PC-9 (cell line): ENCODE data around the gene ADAMTSL1. TPM values are rescaled to one million over a fixed set of nuclear protein-coding genes. Genes with fewer than 3 reads are reported as not detected.

Experiments used
- BruUV-seq: library from RNA; stranded (reverse); fragments of 400-500 nt; replicated peaks from 2 replicates; lab custom pipeline; 2021; lab: Mats Ljungman, UMichigan
- CTCF ChIA-PET: fragments of 300-600 bp; sonication (Branson Sonifier 250); formaldehyde crosslinking; loops from one replicate; lab custom pipeline; 2022; ENCODE audit warnings: antibody characterized with exemption; lab: Charles Lee
- POLR2A ChIA-PET: fragments of 300-600 bp; sonication (Branson Sonifier 250); formaldehyde crosslinking; loops from one replicate; lab custom pipeline; 2022; ENCODE audit warnings: antibody characterized with exemption; ENCODE audit not compliant: unreplicated experiment; lab: Charles Lee
- DNase-seq, 2 experiments: peaks; one replicate each; pipeline versions ENCODE4 v3.0.0 to v3.0.0-alpha.2; 2015 to 2022; ENCODE audit warnings: mixed read lengths in 1 of 2
- H2AFZ ChIP-seq: fragments of 200-600 bp; sonication (generic); 2 replicates; pipeline ENCODE4 v1.8.1; 2017; ENCODE audit warnings: antibody characterized with exemption
- H3F3A ChIP-seq: fragments of 200-600 bp; sonication (generic); 2 replicates; pipeline ENCODE4 v1.8.1; 2017; ENCODE audit warnings: antibody characterized with exemption, mild to moderate bottlenecking, low read depth; ENCODE audit not compliant: insufficient read depth
- H3K27ac ChIP-seq: fragments of 200-600 bp; sonication (generic); 2 replicates; pipeline ENCODE4 v1.6.1; 2016; ENCODE audit warnings: mixed run types
- H3K27me3 ChIP-seq: fragments of 200-600 bp; sonication (generic); 2 replicates; pipeline ENCODE4 v1.6.1; 2016; ENCODE audit warnings: low read depth, mixed run types; ENCODE audit not compliant: insufficient read depth
- H3K36me3 ChIP-seq: fragments of 200-600 bp; sonication (generic); 2 replicates; pipeline ENCODE4 v1.6.1; 2016; ENCODE audit warnings: low read depth, mixed run types
- H3K4me1 ChIP-seq: fragments of 200-600 bp; sonication (generic); replicated peaks from 2 replicates; pipeline ENCODE4 v1.6.1; 2016; ENCODE audit warnings: mixed run types; ENCODE audit not compliant: insufficient read depth
- H3K4me2 ChIP-seq: fragments of 200-600 bp; sonication (generic); 2 replicates; pipeline ENCODE4 v1.6.1; 2017; ENCODE audit warnings: mixed run types
- H3K4me3 ChIP-seq: fragments of 200-600 bp; sonication (generic); 2 replicates; pipeline ENCODE4 v1.6.1; 2016; ENCODE audit warnings: mixed run types
- H3K79me2 ChIP-seq: fragments of 200-600 bp; sonication (generic); 2 replicates; pipeline ENCODE4 v1.6.1; 2017; ENCODE audit warnings: low read depth, mixed run types
- H3K9me2 ChIP-seq: fragments of 200-600 bp; sonication (generic); 2 replicates; pipeline ENCODE4 v1.8.1; 2017; ENCODE audit warnings: mild to moderate bottlenecking; ENCODE audit not compliant: insufficient read depth
- H3K9me3 ChIP-seq: fragments of 200-600 bp; sonication (generic); 2 replicates; pipeline ENCODE4 v1.8.1; 2016; ENCODE audit warnings: low read depth; ENCODE audit not compliant: insufficient read depth
- H4K20me1 ChIP-seq: fragments of 200-600 bp; sonication (generic); 2 replicates; pipeline ENCODE4 v1.8.1; 2017; ENCODE audit not compliant: insufficient read depth
- CTCF ChIP-seq: fragments of 200-600 bp; sonication (generic); conservative IDR thresholded peaks from 2 replicates; pipeline ENCODE4 v1.6.1; 2017; ENCODE audit warnings: mixed run types, antibody characterized with exemption, mild to moderate bottlenecking, moderate library complexity
- EZH2 ChIP-seq: fragments of 200-600 bp; sonication (generic); IDR thresholded peaks from 2 replicates; pipeline ENCODE4 v1.8.0; 2017; ENCODE audit warnings: antibody characterized with exemption, low read depth
- intact Hi-C: fragments of 100-400 bp; cut with micrococcal nuclease; formaldehyde crosslinking; loops from one replicate; pipeline ENCODE4 v1.10.0; 2022; ENCODE audit not compliant: unreplicated experiment
- total RNA-seq: library from RNA; stranded (reverse); gene quantifications from 2 replicates; pipeline ENCODE4 v1.2.3, GENCODE V29; 2021

Gene ADAMTSL1
- total RNA-seq, 1 experiment from 2014 or later: not detected

GRCh38 chr9:18863791-18864190, 389.8 kb downstream of the ADAMTSL1 start:
- Histone ChIP-seq H3K9me2 (no peaks in the 10 kb centered on the region), H3K9me3 (no peaks in the 10 kb centered on the region), H4K20me1 (no peaks in the 10 kb centered on the region), H3K27me3 (no peaks in the 10 kb centered on the region; the same call in 1 of the 2 replicates), H3K4me2 (no peak overlapping the region), H3K36me3 (no peaks in the 10 kb centered on the region), H3K79me2 (no peaks in the 10 kb centered on the region), H3K4me3 (no peak overlapping the region), H2AFZ (no peak overlapping the region), H3F3A (no peaks in the 10 kb centered on the region), H3K27ac (no peak overlapping the region), H3K4me1 (no peaks in the 10 kb centered on the region)
- no TSS peak for BruUV-seq
- intact Hi-C loops: no loop called here
- ChIA-PET CTCF (no interaction called here), POLR2A (no interaction called here)
- no peak for DNase-seq
- TF ChIP-seq EZH2 (no peak), CTCF (no peak)

GRCh38 chr9:18864516-18864915, 390.6 kb downstream of the ADAMTSL1 start:
- Histone ChIP-seq H3K9me2 (no peaks in the 10 kb centered on the region), H3K27me3 (no peaks in the 10 kb centered on the region; the same call in 1 of the 2 replicates), H3K4me2 (no peak overlapping the region), H4K20me1 (no peaks in the 10 kb centered on the region), H3K9me3 (no peaks in the 10 kb centered on the region), H3F3A (no peaks in the 10 kb centered on the region), H3K27ac (no peak overlapping the region), H2AFZ (no peak overlapping the region), H3K4me3 (no peak overlapping the region), H3K4me1 (no peaks in the 10 kb centered on the region), H3K79me2 (no peaks in the 10 kb centered on the region), H3K36me3 (no peaks in the 10 kb centered on the region)
- ChIA-PET POLR2A (no interaction called here), CTCF (no interaction called here)
- TF ChIP-seq EZH2 (no peak), CTCF (no peak)
- BruUV-seq: no TSS peak
- intact Hi-C loops: no loop called here
- no peak for DNase-seq

GRCh38 chr9:18865542-18865941, 391.6 kb downstream of the ADAMTSL1 start:
- DNase-seq: no peak
- Histone ChIP-seq H3K79me2 (no peaks in the 10 kb centered on the region), H3K4me3 (no peak overlapping the region), H3K27me3 (no peaks in the 10 kb centered on the region; the same call in 1 of the 2 replicates), H3K36me3 (no peaks in the 10 kb centered on the region), H4K20me1 (no peaks in the 10 kb centered on the region), H3F3A (no peaks in the 10 kb centered on the region), H2AFZ (no peak overlapping the region), H3K9me3 (no peaks in the 10 kb centered on the region), H3K9me2 (no peaks in the 10 kb centered on the region), H3K4me1 (no peaks in the 10 kb centered on the region), H3K4me2 (no peak overlapping the region), H3K27ac (no peak overlapping the region)
- intact Hi-C loops: no loop called here
- TF ChIP-seq EZH2 (no peak), CTCF (no peak)
- no TSS peak for BruUV-seq
- ChIA-PET POLR2A (no interaction called here), CTCF (no interaction called here)
